ENCODE measurements around the gene TGM4.
"Not testable (repeated sequence)": the region's sequence is repeated elsewhere in the genome, so short reads cannot be mapped to it uniquely, and the experiment has no call there.

GRCh38 chr3:44856663-44857062 is 17.7 kb upstream of the TGM4 start:
- TF ChIP-seq EZH2 (IDR thresholded peaks at IDR 0.05; ENCODE audit: insufficient read depth, poor library complexity, severe bottlenecking); EZH2phosphoT487 (IDR thresholded peaks at IDR 0.05; ENCODE audit: insufficient read depth, low read depth): not testable (repeated sequence)
